HG03196 (cell line): ENCODE data around the gene PITHD1.
"Not testable (repeated sequence)": the region's sequence is repeated elsewhere in the genome, so short reads cannot be mapped to it uniquely, and the experiment has no call there.

Experiments used
- ATAC-seq: cut with Tn5 transposase; IDR thresholded peaks from one replicate; pipeline ENCODE4 v1.9.1; 2021; ENCODE audit not compliant: unreplicated experiment

Gene PITHD1

GRCh38 chr1:23777979-23778814 lies at the start of gene PITHD1:
PITHD1 (plus strand) TSS chr1:23778418; CDS start chr1:23778516, 98 bp downstream.
- ATAC-seq, result peak; percentile 65

GRCh38 chr1:23732363-23733224 lies 45.6 kb upstream of the PITHD1 start:
- ATAC-seq, result no peak

GRCh38 chr1:23733281-23733680 lies 44.9 kb upstream of the PITHD1 start:
- not testable (repeated sequence) for ATAC-seq

GRCh38 chr1:23736437-23737134 lies 41.6 kb upstream of the PITHD1 start:
- no peak for ATAC-seq

- ATAC-seq, result no peak
Observed at GRCh38 chr1:23741609-23742008, 36.6 kb upstream of the PITHD1 start.

GRCh38 chr1:23742670-23743286 lies 35.4 kb upstream of the PITHD1 start:
- peak; percentile 16 for ATAC-seq

GRCh38 chr1:23743287-23744152 lies 34.7 kb upstream of the PITHD1 start, which contains the start of gene ELOA:
ELOA (plus strand) TSS chr1:23743471; CDS start chr1:23743504, 33 bp downstream.
- ATAC-seq, result peak; percentile 69

GRCh38 chr1:23745515-23745914 lies 32.7 kb upstream of the PITHD1 start:
- no peak for ATAC-seq

- no peak for ATAC-seq
Observed at GRCh38 chr1:23748016-23748415, 30.2 kb upstream of the PITHD1 start.

- no peak for ATAC-seq
Observed at GRCh38 chr1:23751050-23751814, 27.0 kb upstream of the PITHD1 start.

- no peak for ATAC-seq
Observed at GRCh38 chr1:23751815-23752200, 26.4 kb upstream of the PITHD1 start.

GRCh38 chr1:23752909-23753308 lies 25.3 kb upstream of the PITHD1 start:
- no peak for ATAC-seq

- ATAC-seq, result no peak
Observed at GRCh38 chr1:23756676-23757075, 21.5 kb upstream of the PITHD1 start.

- ATAC-seq, result no peak
Observed at GRCh38 chr1:23757812-23758211, 20.4 kb upstream of the PITHD1 start.

GRCh38 chr1:23759277-23759676 lies 18.9 kb upstream of the PITHD1 start:
- ATAC-seq, result no peak

GRCh38 chr1:23763041-23763577 lies 15.1 kb upstream of the PITHD1 start:
- no peak for ATAC-seq

GRCh38 chr1:23768733-23769132 lies 9.5 kb upstream of the PITHD1 start:
- no peak for ATAC-seq

- no peak for ATAC-seq
Observed at GRCh38 chr1:23772049-23772853, 6.0 kb upstream of the PITHD1 start.
